Nephron progenitor cell (in vitro differentiated cells): ENCODE results near the gene STX4.
A peak's percentile ranks its signal among the peaks of the same experiment; 100 is the strongest.

Experiments
- DNase-seq: peaks from one replicate; pipeline ENCODE4 v3.0.0; 2021
- H3K27ac Mint-ChIP-seq: 2 replicates; pipeline ENCODE4 v1.8.0; 2021; ENCODE audit warnings: mild to moderate bottlenecking, moderate library complexity, mixed read lengths
- H3K27me3 Mint-ChIP-seq: 2 replicates; pipeline ENCODE4 v1.8.0; 2021; ENCODE audit warnings: mild to moderate bottlenecking, low read depth, mixed read lengths; ENCODE audit not compliant: poor library complexity
- H3K36me3 Mint-ChIP-seq: 2 replicates; pipeline ENCODE4 v1.8.0; 2021; ENCODE audit warnings: low read depth, mixed read lengths
- H3K4me1 Mint-ChIP-seq: 2 replicates; pipeline ENCODE4 v1.8.0; 2021; ENCODE audit warnings: mixed read lengths
- H3K4me3 Mint-ChIP-seq: 2 replicates; pipeline ENCODE4 v1.8.0; 2021; ENCODE audit warnings: mild to moderate bottlenecking, moderate library complexity, mixed read lengths
- H3K9me3 Mint-ChIP-seq: 2 replicates; pipeline ENCODE4 v1.8.0; 2021; ENCODE audit warnings: mild to moderate bottlenecking, moderate library complexity, mixed read lengths
- TF ChIP-seq, protein P1 (sequence below): fragments of 200-600 bp; sonication (generic); IDR thresholded peaks from 2 replicates; pipeline ENCODE4 v1.5.0; 2021; ENCODE audit warnings: antibody characterized with exemption

STX4 gene

DNA sequence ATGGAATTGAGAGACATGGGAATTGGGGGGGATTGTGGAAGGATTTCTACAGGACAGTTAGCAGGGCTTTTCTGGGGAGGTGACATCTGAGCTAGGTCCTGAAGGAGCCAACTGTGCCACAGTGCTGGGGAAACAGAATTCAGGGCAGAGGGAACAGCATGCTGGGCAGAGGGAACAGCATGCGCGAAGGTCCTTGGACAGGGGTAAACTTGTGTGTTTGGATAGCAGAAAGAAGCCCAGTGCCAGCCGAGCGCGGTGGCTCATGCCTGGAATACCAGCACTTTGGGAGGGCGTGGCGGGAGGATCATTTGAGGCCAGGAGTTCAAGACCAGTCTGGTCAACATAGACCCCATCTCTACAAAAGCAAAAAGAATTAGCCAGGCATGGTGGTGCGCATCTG, 26.8 kb upstream of the STX4 start:
- Mint-ChIP-seq H3K27ac (peak overlapping the region; percentile 66), H3K4me1 (peaks cover 50% of the 10 kb centered on the region), H3K4me3 (no peak overlapping the region), H3K36me3 (no peaks in the 10 kb centered on the region), H3K9me3 (no peaks in the 10 kb centered on the region), H3K27me3 (peaks cover 12% of the 10 kb centered on the region)
- no peak for DNase-seq
- TF ChIP-seq, protein P1, sequence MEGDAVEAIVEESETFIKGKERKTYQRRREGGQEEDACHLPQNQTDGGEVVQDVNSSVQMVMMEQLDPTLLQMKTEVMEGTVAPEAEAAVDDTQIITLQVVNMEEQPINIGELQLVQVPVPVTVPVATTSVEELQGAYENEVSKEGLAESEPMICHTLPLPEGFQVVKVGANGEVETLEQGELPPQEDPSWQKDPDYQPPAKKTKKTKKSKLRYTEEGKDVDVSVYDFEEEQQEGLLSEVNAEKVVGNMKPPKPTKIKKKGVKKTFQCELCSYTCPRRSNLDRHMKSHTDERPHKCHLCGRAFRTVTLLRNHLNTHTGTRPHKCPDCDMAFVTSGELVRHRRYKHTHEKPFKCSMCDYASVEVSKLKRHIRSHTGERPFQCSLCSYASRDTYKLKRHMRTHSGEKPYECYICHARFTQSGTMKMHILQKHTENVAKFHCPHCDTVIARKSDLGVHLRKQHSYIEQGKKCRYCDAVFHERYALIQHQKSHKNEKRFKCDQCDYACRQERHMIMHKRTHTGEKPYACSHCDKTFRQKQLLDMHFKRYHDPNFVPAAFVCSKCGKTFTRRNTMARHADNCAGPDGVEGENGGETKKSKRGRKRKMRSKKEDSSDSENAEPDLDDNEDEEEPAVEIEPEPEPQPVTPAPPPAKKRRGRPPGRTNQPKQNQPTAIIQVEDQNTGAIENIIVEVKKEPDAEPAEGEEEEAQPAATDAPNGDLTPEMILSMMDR, result no peak

DNA sequence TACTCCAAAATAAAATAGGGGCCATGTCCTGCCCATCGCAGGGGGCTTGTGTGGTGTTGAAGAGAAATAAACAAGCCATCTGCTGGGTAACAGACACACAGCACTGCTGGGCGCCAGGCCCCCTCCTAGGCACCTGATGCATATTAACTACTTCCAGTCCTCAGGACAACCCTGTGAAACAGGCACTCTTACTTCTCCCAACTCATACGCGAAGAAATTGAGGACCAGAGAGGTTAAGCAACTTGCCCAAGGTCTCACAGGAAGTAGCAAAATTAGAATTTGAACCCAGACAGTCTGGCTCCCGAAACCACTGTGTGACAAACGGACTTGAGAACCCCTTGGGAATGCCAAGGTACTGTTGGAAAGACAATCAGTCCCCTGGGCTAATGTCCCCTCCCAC, 25.7 kb upstream of the STX4 start:
- Mint-ChIP-seq H3K4me3 (no peak overlapping the region), H3K27ac (no peak overlapping the region)

DNA sequence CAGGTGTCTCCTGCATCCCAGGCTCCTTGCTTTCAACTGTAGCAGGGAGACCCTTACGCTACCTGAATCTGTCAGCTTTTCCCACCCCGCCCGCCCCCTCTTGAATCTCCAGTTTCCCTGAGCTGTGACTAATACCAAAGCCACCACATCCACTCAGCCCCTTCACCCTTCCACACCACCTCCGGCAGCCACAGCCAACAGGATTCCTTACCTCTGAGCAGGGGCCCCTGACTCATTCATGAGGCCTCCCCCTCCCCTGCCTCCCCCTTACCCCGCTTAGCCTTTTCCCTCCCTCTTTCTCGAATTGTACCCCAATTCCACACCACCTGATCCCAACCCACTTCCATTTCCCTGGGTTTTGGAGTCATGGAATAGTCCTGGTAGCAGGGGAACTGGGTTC, 25.2 kb upstream of the STX4 start:
- Mint-ChIP-seq H3K9me3 (no peaks in the 10 kb centered on the region), H3K4me1 (peaks cover 36% of the 10 kb centered on the region), H3K27me3 (peaks cover 28% of the 10 kb centered on the region), H3K36me3 (no peaks in the 10 kb centered on the region), H3K27ac (peak overlapping the region; percentile 22), H3K4me3 (no peak overlapping the region)
- TF ChIP-seq, protein P1, result no peak
- no peak for DNase-seq

More for the DNA sequence above, 25.7 kb upstream of the STX4 start:
- Mint-ChIP-seq H3K36me3 (no peaks in the 10 kb centered on the region), H3K4me1 (peaks cover 41% of the 10 kb centered on the region), H3K9me3 (no peaks in the 10 kb centered on the region), H3K27me3 (peaks cover 23% of the 10 kb centered on the region)
- no peak for DNase-seq
- TF ChIP-seq, protein P1, result no peak

DNA sequence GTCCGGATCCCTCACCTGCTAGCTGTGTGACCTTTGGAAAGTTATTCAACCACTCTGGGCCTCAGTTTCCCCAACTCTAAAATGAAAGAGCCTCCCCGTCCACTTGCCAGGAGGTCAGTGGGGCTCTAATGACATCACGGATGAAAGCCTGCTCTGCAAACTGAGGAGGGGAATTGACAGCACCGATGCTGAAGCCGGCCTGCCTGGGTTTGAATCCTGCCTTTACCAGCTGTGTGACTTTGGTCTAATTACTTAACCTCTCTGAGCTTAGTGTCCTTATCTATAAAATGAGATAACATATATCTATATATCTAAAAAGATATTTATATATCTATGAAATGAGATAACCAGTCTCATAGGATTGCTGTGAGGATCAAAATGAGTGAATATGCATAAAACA, 24.8 kb upstream of the STX4 start:
- TF ChIP-seq, protein P1, result no peak
- H3K27me3 Mint-ChIP-seq, result peaks cover 32% of the 10 kb centered on the region
- peaks cover 32% of the 10 kb centered on the region for H3K4me1 Mint-ChIP-seq
- H3K9me3 Mint-ChIP-seq, result no peaks in the 10 kb centered on the region
- no peak overlapping the region for H3K4me3 Mint-ChIP-seq
- H3K36me3 Mint-ChIP-seq, result no peaks in the 10 kb centered on the region
- no peak for DNase-seq
- peak overlapping the region; percentile 22 for H3K27ac Mint-ChIP-seq

DNA sequence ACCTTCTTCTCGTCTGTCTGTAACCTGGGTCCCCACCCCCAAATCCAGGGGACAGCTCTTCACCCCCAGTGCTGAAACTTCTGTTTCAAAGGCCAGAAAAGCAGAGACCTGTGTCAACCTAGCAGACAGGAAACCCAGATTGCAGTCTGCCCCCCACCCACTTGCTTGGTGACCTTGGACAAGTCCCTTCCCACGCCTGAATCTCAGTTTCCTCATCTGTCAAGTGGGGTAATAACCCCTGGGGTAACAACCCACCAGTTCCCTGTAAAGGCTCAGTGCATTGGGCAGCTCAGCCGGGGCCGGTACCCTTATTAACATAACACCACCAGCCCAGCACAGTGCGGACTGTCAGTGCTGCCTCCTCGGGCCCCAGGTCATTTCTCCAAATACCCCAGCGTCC, 24.2 kb upstream of the STX4 start:
- Mint-ChIP-seq H3K36me3 (no peaks in the 10 kb centered on the region), H3K4me3 (peak overlapping the region; percentile 47)

More for the DNA sequence above, 24.2 kb upstream of the STX4 start:
- Mint-ChIP-seq H3K27ac (no peak overlapping the region), H3K27me3 (peaks cover 35% of the 10 kb centered on the region), H3K4me1 (peaks cover 30% of the 10 kb centered on the region), H3K9me3 (no peaks in the 10 kb centered on the region)
- TF ChIP-seq, protein P1, result no peak
- DNase-seq, result no peak
